Epithelial cell of proximal tubule (primary cell): ENCODE data around the gene LIME1. TPM values are rescaled to one million over a fixed set of nuclear protein-coding genes. Genes with fewer than 3 reads are reported as not detected.

Source experiments
- DNase-seq: peaks from one replicate; pipeline ENCODE4 v3.0.0-alpha.2; 2011; ENCODE audit warnings: low read depth
- H3K4me3 ChIP-seq: 2 replicates; pipeline ENCODE4 v1.5.1; 2011; ENCODE audit warnings: low read depth, mild to moderate bottlenecking, low read length
- CTCF ChIP-seq: conservative IDR thresholded peaks from 2 replicates; pipeline ENCODE4 v1.5.1; 2012; ENCODE audit warnings: low read depth, mild to moderate bottlenecking, low read length
- total RNA-seq: library from RNA; depleted of rRNA; stranded (reverse); fragments of >200 nt; gene quantifications from 2 replicates; pipeline ENCODE4 v1.2.3, GENCODE V29; 2015

Gene LIME1
- total RNA-seq, 1 donor from 2014 or later = 19.1 TPM

- DNase-seq = no peak
- TF ChIP-seq CTCF = no peak
- no peak overlapping the region for H3K4me3 ChIP-seq
These were observed 45.6 kb downstream of the LIME1 start for GRCh38 chr20:63782051-63782471.

GRCh38 chr20:63782521-63782971, 46.1 kb downstream of the LIME1 start:
- no peak for TF ChIP-seq CTCF
- no peak overlapping the region for H3K4me3 ChIP-seq
- DNase-seq = no peak

GRCh38 chr20:63783970-63784369, 47.5 kb downstream of the LIME1 start:
- no peak overlapping the region for H3K4me3 ChIP-seq
- no peak for TF ChIP-seq CTCF
- DNase-seq = no peak

- no peak overlapping the region for H3K4me3 ChIP-seq
- DNase-seq = no peak
- TF ChIP-seq CTCF = no peak
These were observed 49.2 kb downstream of the LIME1 start for GRCh38 chr20:63785691-63786131.

- TF ChIP-seq CTCF = no peak
- H3K4me3 ChIP-seq = no peak overlapping the region
- DNase-seq = no peak
These were observed 50.8 kb downstream of the LIME1 start for GRCh38 chr20:63787302-63787701.

GRCh38 chr20:63787749-63788148, 51.3 kb downstream of the LIME1 start:
- no peak overlapping the region for H3K4me3 ChIP-seq
- no peak for TF ChIP-seq CTCF

More at GRCh38 chr20:63787749-63788148, 51.3 kb downstream of the LIME1 start:
- no peak for DNase-seq

Other genes with a start within 250 kb of the LIME1 start
- gene EEF1A2, start 237.6 kb upstream of the LIME1 start, total RNA-seq = 1.2 and 20.0 TPM in 2 replicates
- 99.3 and 247 TPM in 2 replicates for gene PPDPF, start 215.9 kb upstream of the LIME1 start, total RNA-seq
- not detected in 2 replicates for gene PTK6, start 199.3 kb upstream of the LIME1 start, total RNA-seq
- not detected in 2 replicates for gene SRMS, start 188.9 kb upstream of the LIME1 start, total RNA-seq
- 1.7 TPM in 2 replicates for gene FNDC11, start 182.5 kb upstream of the LIME1 start, total RNA-seq
- gene HELZ2, start 162.4 kb upstream of the LIME1 start, total RNA-seq = 25.7 and 48.8 TPM in 2 replicates
- gene GMEB2, start 109.6 kb upstream of the LIME1 start, total RNA-seq = 10.5 and 10.7 TPM in 2 replicates
- gene STMN3, start 83.2 kb upstream of the LIME1 start, total RNA-seq = 64.5 and 112 TPM in 2 replicates
- 26.5 and 29.1 TPM in 2 replicates for gene RTEL1, start 78.4 kb upstream of the LIME1 start, total RNA-seq
- gene TNFRSF6B, start 40.0 kb upstream of the LIME1 start, total RNA-seq = 509 and 817 TPM in 2 replicates
- gene ARFRP1, start 28.7 kb upstream of the LIME1 start, total RNA-seq = 42.1 and 49.0 TPM in 2 replicates
- gene ZGPAT, start 28.6 kb upstream of the LIME1 start, total RNA-seq = 36.5 and 57.2 TPM in 2 replicates
- 91.5 and 91.9 TPM in 2 replicates for gene SLC2A4RG, start 3.1 kb downstream of the LIME1 start, total RNA-seq
- 0.58 and 0.72 TPM in 2 replicates for gene ZBTB46, start 94.6 kb downstream of the LIME1 start, total RNA-seq
- not detected in 2 replicates for gene ABHD16B, start 124.8 kb downstream of the LIME1 start, total RNA-seq
- gene TPD52L2, start 128.6 kb downstream of the LIME1 start, total RNA-seq = 112 and 128 TPM in 2 replicates
- gene DNAJC5, start 158.5 kb downstream of the LIME1 start, total RNA-seq = 46.1 and 46.4 TPM in 2 replicates
- gene UCKL1, start 219.8 kb downstream of the LIME1 start, total RNA-seq = 16.2 and 35.7 TPM in 2 replicates
- gene ZNF512B, start 233.3 kb downstream of the LIME1 start, total RNA-seq = 5.2 and 6.9 TPM in 2 replicates
- gene SAMD10, start 243.0 kb downstream of the LIME1 start, total RNA-seq = 9.5 and 10.8 TPM in 2 replicates
- 56.6 and 62.4 TPM in 2 replicates for gene PRPF6, start 244.5 kb downstream of the LIME1 start, total RNA-seq